ENCODE data around the gene DUSP5. TPM values are rescaled to one million over a fixed set of nuclear protein-coding genes. Genes with fewer than 3 reads are reported as not detected.

Gene DUSP5
- total RNA-seq, 1 donor from 2014 or later: 14.3 TPM

- no peak for DNase-seq (ENCODE audit: low spot score)
Observed at GRCh38 chr10:110480387-110480786, 17.3 kb upstream of the DUSP5 start.

GRCh38 chr10:110481919-110482318, 15.8 kb upstream of the DUSP5 start:
- no peak for DNase-seq (ENCODE audit: low spot score)

- DNase-seq (ENCODE audit: low spot score): no peak
Observed at GRCh38 chr10:110483633-110484032, 14.1 kb upstream of the DUSP5 start.

- DNase-seq (ENCODE audit: low spot score): no peak
Observed at GRCh38 chr10:110485541-110485940, 12.2 kb upstream of the DUSP5 start.

- DNase-seq (ENCODE audit: low spot score): no peak
Observed at GRCh38 chr10:110486680-110487410, 10.9 kb upstream of the DUSP5 start.

- no peak for DNase-seq (ENCODE audit: low spot score)
Observed at GRCh38 chr10:110487411-110488331, 10.0 kb upstream of the DUSP5 start.

DNA sequence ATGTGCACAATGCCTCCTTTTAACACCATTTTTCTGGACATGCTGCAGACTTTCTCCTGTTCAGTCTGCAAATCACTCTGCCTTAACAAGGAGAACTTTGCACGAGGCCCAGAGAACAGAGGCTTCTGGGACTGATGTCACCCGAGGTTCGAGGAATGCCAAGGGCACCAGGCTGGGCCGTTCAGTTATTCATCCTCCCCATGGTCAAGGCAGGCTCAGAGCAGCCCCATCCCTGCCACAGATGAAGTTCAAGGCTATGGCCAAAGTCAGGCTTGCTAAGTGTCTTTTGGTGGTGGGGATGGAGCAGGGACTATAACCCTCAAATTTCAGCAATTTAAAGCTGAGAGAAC, 9.4 kb upstream of the DUSP5 start:
- DNase-seq (ENCODE audit: low spot score): no peak

GRCh38 chr10:110488940-110489339, 8.8 kb upstream of the DUSP5 start:
- no peak for DNase-seq (ENCODE audit: low spot score)

DNA sequence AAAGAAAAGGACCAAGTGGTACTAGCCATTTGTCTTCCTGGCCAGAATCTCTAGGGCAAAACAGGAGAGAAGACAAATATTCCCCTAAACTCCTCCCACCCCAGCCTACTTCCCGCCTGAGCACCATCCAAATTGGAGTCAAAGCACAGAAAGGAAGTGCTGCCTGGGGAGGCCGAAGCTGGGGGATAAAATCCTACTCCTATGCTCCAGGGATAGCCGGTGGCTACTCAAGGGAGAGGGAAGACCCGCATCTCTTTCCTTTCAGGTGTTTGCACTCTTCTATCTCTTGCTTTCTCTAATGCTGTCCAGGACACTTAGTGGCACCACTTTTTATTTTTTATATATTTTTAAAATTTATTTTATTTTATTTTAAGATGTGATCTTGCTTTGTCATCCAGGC, 7.1 kb upstream of the DUSP5 start:
- no peak for DNase-seq (ENCODE audit: low spot score)

GRCh38 chr10:110491346-110491745, 6.4 kb upstream of the DUSP5 start:
- no peak for DNase-seq (ENCODE audit: low spot score)

- DNase-seq (ENCODE audit: low spot score): no peak
Observed at GRCh38 chr10:110492069-110492822, 5.5 kb upstream of the DUSP5 start.

DNA sequence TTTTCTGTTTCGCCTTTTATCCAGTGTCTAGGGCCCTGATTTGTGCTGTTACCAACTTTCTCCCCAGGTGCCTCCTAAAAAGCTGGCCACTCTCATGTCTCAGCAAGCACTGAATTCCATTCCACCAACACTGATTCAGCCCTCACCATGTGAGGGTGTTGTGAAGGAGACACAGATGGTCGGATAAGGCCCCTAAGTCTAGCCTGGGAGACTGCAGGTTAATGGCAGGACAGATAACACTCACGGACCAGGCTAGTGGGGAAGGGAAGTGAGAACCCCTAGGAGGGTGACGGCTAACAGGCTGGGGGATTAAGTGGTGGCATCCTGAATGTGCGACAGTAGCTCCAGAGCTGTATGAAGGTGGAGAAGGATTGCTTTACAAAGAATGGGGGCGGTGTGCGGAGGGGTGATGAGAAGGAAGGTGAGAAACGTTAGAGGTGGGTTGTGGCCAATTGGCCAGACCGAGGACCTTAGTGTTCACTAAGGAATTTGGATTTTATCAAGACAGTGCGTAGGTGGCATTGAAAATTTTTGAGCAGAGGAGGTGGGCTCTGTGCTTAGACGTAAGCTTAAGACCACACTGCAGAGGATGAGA, 3.8 kb upstream of the DUSP5 start:
- no peak for DNase-seq (ENCODE audit: low spot score)

- no peak for DNase-seq (ENCODE audit: low spot score)
Observed at GRCh38 chr10:110494532-110494931, 3.2 kb upstream of the DUSP5 start.

- no peak for DNase-seq (ENCODE audit: low spot score)
Observed at GRCh38 chr10:110495731-110496552, 1.8 kb upstream of the DUSP5 start.

DNA sequence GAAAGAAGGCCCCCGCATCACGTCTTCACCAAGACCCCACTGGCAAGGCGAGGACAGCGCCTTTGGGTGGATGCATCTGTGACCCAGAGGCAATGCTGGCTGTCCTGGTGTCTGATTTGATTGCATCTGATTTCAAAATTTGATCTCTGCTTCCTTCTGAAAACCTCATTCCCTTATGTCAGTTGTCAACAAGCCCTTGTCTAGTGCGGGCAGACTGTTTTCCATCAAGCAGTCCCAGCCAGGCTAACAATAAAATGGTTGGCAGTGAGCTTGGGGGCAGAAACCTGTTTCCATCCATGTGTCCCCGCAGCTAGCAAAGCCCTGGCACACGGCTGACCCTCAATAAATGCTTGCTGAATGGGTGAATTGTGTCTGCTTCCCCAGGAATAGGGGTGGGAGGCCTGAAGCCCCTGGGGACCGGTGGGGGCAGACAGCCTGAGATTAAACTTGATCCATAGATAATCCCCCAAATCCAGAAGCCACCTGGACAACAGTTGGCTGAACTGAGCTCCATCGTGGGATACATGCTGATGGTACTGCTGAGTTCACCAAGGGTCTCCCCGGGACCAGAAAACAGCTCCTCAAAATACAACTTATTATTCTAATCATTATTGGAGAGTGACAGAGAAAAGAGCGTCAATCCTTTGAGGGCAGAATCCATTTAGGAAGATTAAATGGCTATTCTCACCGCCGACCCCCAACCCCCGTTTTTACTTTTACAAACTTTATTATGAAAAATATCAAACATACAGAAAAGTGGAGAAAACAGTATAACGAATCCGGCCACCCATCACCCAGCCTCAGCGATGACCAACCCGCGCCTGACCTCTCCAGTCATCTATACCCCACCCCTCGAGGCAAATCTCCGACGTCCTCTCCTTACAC, 912 bp upstream of the DUSP5 start:
- no peak for DNase-seq (ENCODE audit: low spot score)

- DNase-seq (ENCODE audit: low spot score): no peak
Observed at GRCh38 chr10:110498087-110498981, 627 bp downstream of the DUSP5 start.

GRCh38 chr10:110498982-110499795, 1.5 kb downstream of the DUSP5 start:
- no peak for DNase-seq (ENCODE audit: low spot score)
